Thyroid gland (tissue), 4 donors: ENCODE results near the gene EFTUD2. TPM values are rescaled to one million over a fixed set of nuclear protein-coding genes. Genes with fewer than 3 reads are reported as not detected.
A peak's percentile ranks its signal among the peaks of the same experiment; 100 is the strongest.

ENCODE experiments used
- DNase-seq, 2 donors: peaks; one replicate each; pipeline ENCODE4 v3.0.0-alpha.2; 2019
- H3K27ac ChIP-seq, 3 donors: fragments of 200-600 bp; sonication (generic); 1 replicate in 2 of 3; 2 replicates in 1 of 3; pipeline ENCODE4 v1.5.1; 2016 to 2019; ENCODE audit warnings: mild to moderate bottlenecking in 1 of 3, moderate library complexity in 1 of 3
- H3K27me3 ChIP-seq: fragments of 200-600 bp; sonication (generic); one replicate; pipeline ENCODE4 v1.5.1; 2019
- H3K36me3 ChIP-seq, 2 donors: fragments of 200-600 bp; sonication (generic); one replicate each; pipeline ENCODE4 v1.5.1; 2016 to 2019
- H3K4me1 ChIP-seq, 2 donors: fragments of 200-600 bp; sonication (generic); one replicate each; pipeline ENCODE4 v1.5.1; 2017 to 2019
- H3K4me3 ChIP-seq, 3 donors: fragments of 200-600 bp; sonication (generic); replicated peaks in 1 of 3; 1 replicate in 2 of 3; 2 replicates in 1 of 3; pipeline ENCODE4 v1.5.1; 2016; ENCODE audit warnings: mild to moderate bottlenecking in 1 of 3
- H3K9me3 ChIP-seq: fragments of 200-600 bp; sonication (generic); one replicate; pipeline ENCODE4 v1.5.1; 2017
- POLR2A ChIP-seq, 2 donors: fragments of 450-650 bp; IDR thresholded peaks; one replicate each; pipeline ENCODE4 v1.6.1; 2017; ENCODE audit warnings: antibody characterized with exemption in 2 of 2, mild to moderate bottlenecking in 2 of 2, moderate library complexity in 1 of 2
- WGBS, 2 donors: methylation state at CpG; one replicate each; pipeline ENCODE4 v1.1.5; 2017; 5-methylcytosine and 5-hydroxymethylcytosine counted together
- intact Hi-C: fragments of 100-400 bp; cut with DNase I; formaldehyde crosslinking; loops from one replicate; pipeline ENCODE4 v1.15.1; 2023
- total RNA-seq, 4 donors: library from RNA; depleted of rRNA; stranded (reverse); fragments of >200 nt; gene quantifications; one replicate each; pipeline ENCODE4 v1.2.3, GENCODE V29; 2016
- TF ChIP-seq, protein P1 (sequence below), 6 experiments: fragments of 200-600 bp in 3 of 6; fragments of 450-650 bp in 3 of 6; sonication (generic) in 3 of 6; IDR thresholded peaks; one replicate each; pipeline ENCODE4 v1.5.1; 2016 to 2019; ENCODE audit warnings: antibody characterized with exemption in 6 of 6, mild to moderate bottlenecking in 2 of 6, inconsistent platforms in 1 of 6, moderate library complexity in 1 of 6

EFTUD2 gene
- total RNA-seq, 4 donors from 2014 or later = 49.2 to 110 (median 75.1) TPM

DNA sequence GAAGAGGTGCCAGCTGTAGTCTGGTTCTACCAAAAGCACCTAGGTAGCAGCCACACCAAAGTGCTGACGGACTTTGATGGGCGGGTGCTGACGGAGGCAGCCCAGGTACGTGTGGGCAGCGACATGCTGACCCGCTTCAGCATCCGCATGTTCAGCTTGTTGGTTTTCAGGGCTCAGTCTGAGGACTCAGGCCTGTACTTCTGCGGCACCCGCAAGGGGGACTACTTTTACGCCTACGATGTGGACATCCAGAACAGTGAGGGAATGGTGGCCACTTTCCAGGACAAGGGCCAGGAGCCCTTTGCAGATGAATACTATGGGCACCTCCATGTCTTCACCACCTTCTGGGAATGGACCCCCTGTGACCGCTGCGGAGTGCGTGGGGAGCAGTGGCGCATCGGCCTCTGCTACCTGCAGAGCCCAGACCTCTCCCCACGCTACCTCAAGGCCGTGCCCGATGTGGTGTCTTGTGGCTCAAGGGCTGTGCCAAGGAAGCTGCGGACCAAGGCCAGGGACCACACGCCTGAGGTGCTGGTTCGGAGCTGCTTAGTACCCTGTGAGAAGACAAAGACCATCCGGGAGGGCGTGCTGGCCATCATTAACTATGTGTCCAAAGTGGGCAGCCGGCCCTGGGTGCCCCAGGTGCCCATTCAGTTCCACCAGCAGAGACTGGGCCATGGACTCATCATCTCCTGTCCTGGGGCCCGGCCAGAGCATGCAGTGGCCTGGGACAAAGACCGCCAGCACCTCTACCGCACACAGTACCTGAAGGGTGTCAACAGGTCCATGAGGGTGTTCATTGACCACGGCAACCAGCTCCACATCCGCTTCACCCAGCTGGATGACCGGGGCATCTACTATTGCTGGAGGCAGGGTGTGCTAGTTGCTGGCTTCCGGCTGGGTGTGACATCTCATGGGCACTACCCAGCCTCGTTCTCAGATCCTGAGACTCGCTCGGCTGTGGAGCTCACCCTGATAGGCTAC, 5.0 kb upstream of the EFTUD2 start:
- no peaks in the 10 kb centered on the region for H3K36me3 ChIP-seq
- no peak for DNase-seq
- TF ChIP-seq, protein P1, sequence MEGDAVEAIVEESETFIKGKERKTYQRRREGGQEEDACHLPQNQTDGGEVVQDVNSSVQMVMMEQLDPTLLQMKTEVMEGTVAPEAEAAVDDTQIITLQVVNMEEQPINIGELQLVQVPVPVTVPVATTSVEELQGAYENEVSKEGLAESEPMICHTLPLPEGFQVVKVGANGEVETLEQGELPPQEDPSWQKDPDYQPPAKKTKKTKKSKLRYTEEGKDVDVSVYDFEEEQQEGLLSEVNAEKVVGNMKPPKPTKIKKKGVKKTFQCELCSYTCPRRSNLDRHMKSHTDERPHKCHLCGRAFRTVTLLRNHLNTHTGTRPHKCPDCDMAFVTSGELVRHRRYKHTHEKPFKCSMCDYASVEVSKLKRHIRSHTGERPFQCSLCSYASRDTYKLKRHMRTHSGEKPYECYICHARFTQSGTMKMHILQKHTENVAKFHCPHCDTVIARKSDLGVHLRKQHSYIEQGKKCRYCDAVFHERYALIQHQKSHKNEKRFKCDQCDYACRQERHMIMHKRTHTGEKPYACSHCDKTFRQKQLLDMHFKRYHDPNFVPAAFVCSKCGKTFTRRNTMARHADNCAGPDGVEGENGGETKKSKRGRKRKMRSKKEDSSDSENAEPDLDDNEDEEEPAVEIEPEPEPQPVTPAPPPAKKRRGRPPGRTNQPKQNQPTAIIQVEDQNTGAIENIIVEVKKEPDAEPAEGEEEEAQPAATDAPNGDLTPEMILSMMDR (IDR thresholded peaks at IDR 0.05) = no peak
- no peak for TF ChIP-seq POLR2A (IDR thresholded peaks at IDR 0.05)
- no peak overlapping the region for H3K27ac ChIP-seq
- intact Hi-C loops = no loop called here
- no peaks in the 10 kb centered on the region for H3K9me3 ChIP-seq
- H3K27me3 ChIP-seq = no peaks in the 10 kb centered on the region
- peaks cover 20 to 30% of the 10 kb centered on the region in 2 donors for H3K4me1 ChIP-seq
- WGBS, 2 donors = 91 to 97% methylated on average over 23 to 26 of the region's 35 CpGs
- no peak overlapping the region for H3K4me3 ChIP-seq

DNA sequence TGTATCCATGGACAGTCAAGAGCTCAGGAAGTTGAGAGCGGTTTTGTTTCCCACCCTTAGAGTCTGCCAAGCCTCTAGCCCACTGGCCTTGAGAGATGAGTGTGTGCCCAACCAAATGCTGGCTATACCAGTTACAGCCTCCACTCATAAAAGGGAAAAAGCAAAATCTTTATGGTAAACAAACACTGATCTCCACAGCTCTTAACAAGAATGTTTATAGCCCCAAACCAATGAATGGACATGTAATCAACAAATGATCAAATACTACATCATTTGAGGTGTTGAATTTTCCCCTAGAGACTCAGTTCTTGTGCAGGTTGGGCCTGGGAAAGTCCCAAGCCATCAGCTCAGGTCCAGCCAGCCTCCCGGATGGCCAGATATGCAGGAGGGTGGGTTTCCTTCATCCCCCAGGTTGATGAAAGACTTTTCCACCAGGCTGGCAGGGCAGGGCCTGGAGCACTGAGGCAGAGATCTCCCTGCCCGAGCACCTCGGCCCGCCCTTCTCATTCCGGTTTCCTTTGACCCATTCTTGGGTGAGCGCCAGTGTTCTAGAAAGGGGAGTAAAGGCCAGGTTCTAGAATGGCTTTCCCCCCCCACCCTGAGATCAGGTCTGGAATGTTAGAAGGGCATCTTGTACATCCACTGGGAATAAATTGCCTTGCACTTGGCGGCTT, 3.9 kb upstream of the EFTUD2 start:
- H3K4me3 ChIP-seq = no peak overlapping the region
- H3K9me3 ChIP-seq = no peaks in the 10 kb centered on the region
- H3K27me3 ChIP-seq = no peaks in the 10 kb centered on the region
- TF ChIP-seq POLR2A (IDR thresholded peaks at IDR 0.05) = no peak
- TF ChIP-seq, protein P1 (IDR thresholded peaks at IDR 0.05) = no peak
- WGBS, 2 donors = 63 to 70% methylated on average over 8 of the region's 8 CpGs
- peaks cover 25 to 34% of the 10 kb centered on the region in 2 donors for H3K4me1 ChIP-seq
- H3K27ac ChIP-seq = peak overlapping the region in 1 of 3 donors; percentile 93
- no peaks in the 10 kb centered on the region for H3K36me3 ChIP-seq
- no peak for DNase-seq
- intact Hi-C loops = no loop called here

DNA sequence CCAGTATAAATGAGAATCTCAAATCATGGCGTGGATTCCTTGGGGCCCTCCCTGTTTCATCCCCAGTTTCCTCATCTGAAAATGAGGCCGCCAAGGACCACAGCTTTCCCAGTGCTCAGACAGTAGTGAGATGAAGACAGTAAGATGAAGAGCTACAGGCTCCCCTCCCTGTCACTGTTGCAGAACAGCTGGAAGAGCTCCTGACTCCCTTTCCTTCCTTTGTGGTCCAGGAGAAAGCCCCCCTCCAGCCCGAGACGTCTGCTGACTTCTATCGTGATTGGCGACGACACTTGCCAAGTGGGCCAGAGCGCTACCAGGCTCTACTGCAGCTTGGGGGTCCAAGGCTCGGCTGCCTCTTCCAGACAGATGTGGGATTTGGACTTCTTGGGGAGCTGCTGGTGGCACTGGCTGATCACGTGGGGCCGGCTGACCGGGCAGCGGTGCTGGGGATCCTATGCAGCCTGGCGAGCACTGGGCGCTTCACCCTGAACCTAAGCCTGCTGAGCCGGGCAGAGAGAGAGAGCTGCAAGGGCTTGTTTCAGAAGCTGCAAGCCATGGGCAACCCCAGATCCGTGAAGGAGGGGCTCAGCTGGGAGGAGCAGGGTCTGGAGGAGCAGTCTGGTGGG, 3.0 kb upstream of the EFTUD2 start:
- peaks cover 34 to 43% of the 10 kb centered on the region in 2 donors for H3K4me1 ChIP-seq
- no peaks in the 10 kb centered on the region for H3K9me3 ChIP-seq
- DNase-seq = no peak
- no peaks in the 10 kb centered on the region for H3K27me3 ChIP-seq
- no peak for TF ChIP-seq POLR2A (IDR thresholded peaks at IDR 0.05)
- TF ChIP-seq, protein P1 (IDR thresholded peaks at IDR 0.05) = no peak
- intact Hi-C loops = no loop called here
- 91 to 95% methylated on average over 9 to 17 of the region's 17 CpGs for WGBS, 2 donors
- H3K36me3 ChIP-seq = no peaks in the 10 kb centered on the region
- H3K4me3 ChIP-seq = no peak overlapping the region
- H3K27ac ChIP-seq = peak overlapping the region; percentile 89 to 93 (median 92)

DNA sequence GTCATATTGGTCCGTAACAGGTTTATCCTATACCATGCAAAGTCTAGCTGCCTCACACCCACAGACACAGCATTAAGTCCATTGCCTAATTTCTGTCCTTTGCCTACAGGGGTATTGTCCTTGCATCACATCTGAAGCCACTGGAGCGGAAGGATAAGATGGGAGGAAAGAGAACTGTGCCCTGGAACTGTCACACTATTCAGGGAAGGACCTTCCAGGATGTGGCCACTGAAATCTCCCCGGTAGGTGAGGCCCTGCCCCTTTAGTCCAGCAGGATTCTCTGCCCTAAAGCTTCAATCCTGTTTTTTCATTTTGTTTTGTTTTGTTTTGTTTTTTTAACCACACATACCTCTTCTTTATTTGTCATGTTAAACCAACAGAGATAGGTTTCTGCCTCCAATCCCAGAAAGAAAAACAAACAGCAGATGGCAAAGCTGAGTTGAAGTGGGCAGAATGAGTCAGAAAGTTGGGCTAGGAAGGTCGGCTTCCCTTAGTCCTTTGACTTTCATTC, 2.2 kb upstream of the EFTUD2 start:
- no peaks in the 10 kb centered on the region for H3K9me3 ChIP-seq
- peak in 1 of 2 donors; percentile 34 for DNase-seq
- 56 to 65% methylated on average over 4 of the region's 4 CpGs for WGBS, 2 donors
- intact Hi-C loops = no loop called here
- H3K4me1 ChIP-seq = peaks cover 34 to 45% of the 10 kb centered on the region in 2 donors
- H3K27ac ChIP-seq = peak overlapping the region; percentile 89 to 93 (median 92)
- no peaks in the 10 kb centered on the region for H3K36me3 ChIP-seq
- TF ChIP-seq, protein P1 (IDR thresholded peaks at IDR 0.05) = peak in 2 of 6 experiments; percentile 11 to 26
- no peak for TF ChIP-seq POLR2A (IDR thresholded peaks at IDR 0.05)
- H3K4me3 ChIP-seq = no peak overlapping the region
- no peaks in the 10 kb centered on the region for H3K27me3 ChIP-seq
